AG04450 (cell line): ENCODE measurements around the gene ZNF213. TPM values are rescaled to one million over a fixed set of nuclear protein-coding genes. Genes with fewer than 3 reads are reported as not detected.
A peak's percentile ranks its signal among the peaks of the same experiment; 100 is the strongest.

Experiments
- CTCF ChIA-PET: fragments of 300-600, 350-600 bp; formaldehyde crosslinking; extraction: SDS; loops from one replicate; lab custom pipeline; 2022; ENCODE audit warnings: antibody characterized with exemption, inconsistent platforms; lab: Charles Lee
- POLR2A ChIA-PET: fragments of 350-600 bp; formaldehyde crosslinking; extraction: SDS; loops from one replicate; lab custom pipeline; 2021; ENCODE audit warnings: antibody characterized with exemption, inconsistent platforms; lab: Yijun Ruan, JAX
- DNase-seq: peaks from one replicate; pipeline ENCODE4 v3.0.0-alpha.2; 2011; ENCODE audit warnings: low read depth, low spot score
- H3K27ac ChIP-seq: one replicate; pipeline ENCODE4 v1.5.1; 2012; ENCODE audit warnings: low read depth, low read length, control low read depth
- H3K27me3 ChIP-seq: one replicate; pipeline ENCODE4 v1.6.0; 2012; ENCODE audit warnings: low read length; ENCODE audit not compliant: control insufficient read depth, insufficient read depth
- H3K4me3 ChIP-seq: 2 replicates; pipeline ENCODE4 v1.5.1; 2011; ENCODE audit warnings: mild to moderate bottlenecking, low read depth, low read length, control low read depth
- H3K9me3 ChIP-seq: 2 replicates; pipeline ENCODE4 v1.5.1; 2012; ENCODE audit warnings: low read length; ENCODE audit not compliant: control insufficient read depth, insufficient read depth
- polyA plus RNA-seq: library from polyadenylated mRNA; depleted of rRNA; stranded (reverse); fragments of >200 nt; gene quantifications from 2 replicates; pipeline ENCODE4 v1.2.3, GENCODE V29; 2011
- TF ChIP-seq, protein P1 (sequence below): IDR thresholded peaks from 2 replicates; pipeline ENCODE4 v1.5.1; 2011; ENCODE audit warnings: low read depth, low read length, control low read depth, inconsistent platforms

ZNF213 gene
- polyA plus RNA-seq, 1 experiment, result 0.47 TPM

DNA sequence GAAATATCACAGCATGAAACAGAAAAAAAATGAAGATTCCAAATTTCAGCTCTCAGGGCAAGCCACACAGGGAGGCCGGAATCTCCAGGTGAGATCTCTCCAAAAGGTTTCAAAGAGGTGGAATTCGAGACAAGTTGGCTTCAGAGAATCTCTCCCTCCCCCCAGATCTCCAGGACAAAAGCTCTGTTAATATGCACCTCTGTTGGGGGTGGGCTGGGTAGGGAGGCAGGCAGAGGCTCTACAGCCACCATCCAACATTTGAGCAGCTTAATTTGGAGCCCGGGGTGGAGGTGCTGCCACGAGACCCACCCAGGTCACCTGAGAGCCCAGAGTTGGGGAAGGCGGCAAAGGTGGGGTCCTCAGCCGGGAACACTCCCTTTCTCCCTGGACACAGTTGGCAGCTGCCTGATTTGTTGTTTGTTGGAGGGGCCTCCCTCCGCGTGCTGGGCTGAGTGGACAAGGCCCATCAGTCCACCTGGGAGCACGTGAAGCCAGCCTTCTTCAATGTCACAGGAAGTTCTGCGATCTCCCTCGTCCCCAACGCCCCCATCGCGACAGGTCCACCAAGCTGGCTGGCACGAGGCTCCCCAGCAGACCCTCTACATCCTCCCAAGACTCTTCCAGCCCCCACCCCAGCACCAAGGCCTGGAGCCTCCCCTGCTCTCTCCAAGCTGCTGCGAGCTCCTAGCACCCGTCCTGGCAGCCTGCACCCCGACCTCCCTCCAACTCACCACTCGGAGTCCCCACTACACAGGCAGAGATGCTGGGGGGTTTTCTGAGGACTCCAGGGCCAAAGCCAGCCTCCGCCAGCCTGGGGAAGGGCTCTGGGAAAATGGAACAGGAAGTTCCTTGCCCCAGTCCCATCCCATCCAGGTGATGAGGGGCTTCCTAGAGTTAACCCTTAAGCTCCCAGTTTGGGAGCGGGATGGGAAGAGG is 36.1 kb upstream of the ZNF213 start, which contains the start of gene ZSCAN10:
Gene ZSCAN10 (minus strand): TSS at position 836 of the 936 bp plus-strand sequence. CDS start 6,357 bp downstream, outside the sequence.
- Histone ChIP-seq H3K4me3 (peak within 1 kb of the TSS; percentile 41), H3K27ac (peak within 1 kb of the TSS; percentile 11), H3K27me3 (peaks cover 28% of the 10 kb centered on the region), H3K9me3 (no peaks in the 10 kb centered on the region; the same call in 1 of the 2 replicates)
- CTCF ChIA-PET, result interaction anchor here (0.7 to 1.8 kb wide), 2 partner anchors 31 to 360 kb away, joined by 3 to 8 read pairs; no protein-coding TSS in a partner anchor
- TF ChIP-seq, protein P1, sequence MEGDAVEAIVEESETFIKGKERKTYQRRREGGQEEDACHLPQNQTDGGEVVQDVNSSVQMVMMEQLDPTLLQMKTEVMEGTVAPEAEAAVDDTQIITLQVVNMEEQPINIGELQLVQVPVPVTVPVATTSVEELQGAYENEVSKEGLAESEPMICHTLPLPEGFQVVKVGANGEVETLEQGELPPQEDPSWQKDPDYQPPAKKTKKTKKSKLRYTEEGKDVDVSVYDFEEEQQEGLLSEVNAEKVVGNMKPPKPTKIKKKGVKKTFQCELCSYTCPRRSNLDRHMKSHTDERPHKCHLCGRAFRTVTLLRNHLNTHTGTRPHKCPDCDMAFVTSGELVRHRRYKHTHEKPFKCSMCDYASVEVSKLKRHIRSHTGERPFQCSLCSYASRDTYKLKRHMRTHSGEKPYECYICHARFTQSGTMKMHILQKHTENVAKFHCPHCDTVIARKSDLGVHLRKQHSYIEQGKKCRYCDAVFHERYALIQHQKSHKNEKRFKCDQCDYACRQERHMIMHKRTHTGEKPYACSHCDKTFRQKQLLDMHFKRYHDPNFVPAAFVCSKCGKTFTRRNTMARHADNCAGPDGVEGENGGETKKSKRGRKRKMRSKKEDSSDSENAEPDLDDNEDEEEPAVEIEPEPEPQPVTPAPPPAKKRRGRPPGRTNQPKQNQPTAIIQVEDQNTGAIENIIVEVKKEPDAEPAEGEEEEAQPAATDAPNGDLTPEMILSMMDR, result no peak
- no peak for DNase-seq
- POLR2A ChIA-PET, result interaction anchor here (0.7 kb wide), 1 partner anchor 15 kb away, joined by 4 read pairs; no protein-coding TSS in a partner anchor

DNA sequence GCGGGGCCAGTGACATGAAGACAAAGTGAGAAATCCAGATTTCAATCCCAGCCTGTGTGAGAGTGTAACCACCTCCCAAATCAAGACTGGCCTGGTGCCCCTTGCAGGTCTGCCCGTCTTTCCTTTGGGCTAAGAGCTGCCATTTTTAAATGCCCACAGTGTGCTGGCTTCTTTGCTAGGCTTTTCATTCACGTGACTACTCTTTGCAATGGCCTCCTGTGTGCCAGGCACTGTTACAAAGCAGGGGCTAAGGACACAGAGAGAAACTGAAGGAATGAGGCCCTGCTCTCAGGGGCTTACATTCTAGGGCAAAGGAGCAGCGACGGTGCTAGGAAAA is 35.5 kb upstream of the ZNF213 start:
- Histone ChIP-seq H3K4me3 (no peak overlapping the region), H3K9me3 (no peaks in the 10 kb centered on the region; the same call in 1 of the 2 replicates), H3K27ac (no peak overlapping the region), H3K27me3 (peaks cover 28% of the 10 kb centered on the region)
- TF ChIP-seq, protein P1, result no peak
- POLR2A ChIA-PET, result no interaction called here
- CTCF ChIA-PET, result interaction anchor here (1.0 to 1.8 kb wide), 2 partner anchors 30 kb away, joined by 3 to 8 read pairs; no protein-coding TSS in a partner anchor
- no peak for DNase-seq

DNA sequence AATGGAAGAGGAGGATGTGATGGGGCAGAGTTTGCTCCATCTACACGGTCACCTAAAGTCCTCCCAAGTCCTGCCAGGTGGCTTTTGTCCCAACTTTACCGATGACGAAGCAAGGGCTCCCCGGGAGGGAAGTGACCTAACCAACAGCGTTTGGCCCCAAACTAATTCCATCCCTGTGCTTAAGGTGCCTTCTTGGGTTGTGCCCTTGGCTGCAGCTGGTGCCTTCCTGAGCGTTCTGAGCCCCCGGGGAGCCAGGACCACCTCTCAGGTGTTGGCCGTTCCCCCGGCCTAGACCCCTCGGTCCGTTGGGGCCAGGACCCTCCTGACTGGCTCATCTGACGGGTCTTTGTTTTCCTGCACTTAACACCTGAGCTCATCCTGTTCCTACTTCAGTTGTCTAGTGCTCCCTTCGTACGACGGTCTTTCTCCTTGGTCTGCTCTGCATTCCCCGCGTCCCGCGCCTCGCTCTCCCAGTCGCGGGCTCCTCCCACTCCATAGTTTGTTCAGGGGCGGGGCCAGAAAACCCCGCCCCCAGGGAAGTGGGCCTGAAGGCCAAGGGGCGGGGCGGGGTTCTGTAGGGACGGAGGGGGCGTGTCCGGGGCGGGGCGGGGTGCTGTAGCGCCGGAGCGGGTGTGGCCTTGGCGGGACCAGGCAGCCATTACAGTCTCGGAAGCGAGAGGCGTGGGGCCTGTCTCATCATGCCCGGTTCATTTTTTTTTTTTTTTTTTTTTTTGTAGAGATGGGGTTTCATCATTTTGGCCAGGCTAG is 34.9 kb upstream of the ZNF213 start:
- DNase-seq, result peak; percentile 61
- Histone ChIP-seq H3K4me3 (peak overlapping the region; percentile 41), H3K27me3 (peaks cover 28% of the 10 kb centered on the region), H3K9me3 (no peaks in the 10 kb centered on the region; the same call in 1 of the 2 replicates), H3K27ac (peak overlapping the region; percentile 11)
- POLR2A ChIA-PET, result no interaction called here
- TF ChIP-seq, protein P1, result no peak
- CTCF ChIA-PET, result interaction anchor here (1.0 kb wide), 1 partner anchor 30 kb away, joined by 3 read pairs; no protein-coding TSS in a partner anchor

DNA sequence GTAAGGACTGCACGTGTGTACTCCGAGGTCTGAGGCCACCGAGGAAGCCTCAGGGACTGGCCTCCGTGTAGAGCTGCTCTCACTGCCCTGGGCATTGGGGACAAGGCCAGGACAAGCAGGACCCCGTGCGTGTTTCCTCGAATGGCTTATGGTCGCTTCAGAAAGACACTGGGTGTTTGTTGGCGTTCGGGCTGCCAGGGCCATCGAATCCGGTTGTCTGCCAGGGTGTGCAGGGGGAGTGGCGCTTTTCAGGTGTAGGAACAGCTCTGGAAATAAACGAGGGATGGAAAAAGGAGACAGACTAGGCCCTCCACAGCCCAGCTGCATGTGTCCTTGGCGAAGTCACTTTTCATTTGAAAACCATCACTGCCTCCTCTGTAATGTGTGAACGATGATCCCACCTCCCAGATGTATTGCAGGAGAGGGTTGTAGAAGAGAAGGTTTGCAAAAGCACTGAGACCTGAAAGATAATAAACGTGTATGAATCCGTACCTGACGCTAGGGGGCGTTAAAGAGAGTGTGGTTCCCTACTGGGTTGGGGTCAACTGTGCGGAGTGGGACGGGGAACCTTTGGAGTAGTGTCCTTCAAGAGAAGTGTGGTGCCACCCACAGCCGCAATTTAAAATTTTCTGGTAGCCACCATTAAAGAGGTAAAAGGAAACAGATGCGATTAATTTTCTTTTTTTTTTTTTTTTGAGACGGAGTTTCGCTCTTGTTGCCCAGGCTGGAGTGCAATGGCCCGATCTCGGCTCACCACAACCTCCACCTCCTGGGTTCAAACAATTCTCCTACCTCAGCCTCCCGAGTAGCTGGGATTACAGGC is 33.6 kb upstream of the ZNF213 start:
- H3K9me3 ChIP-seq, result no peaks in the 10 kb centered on the region; the same call in 1 of the 2 replicates
- POLR2A ChIA-PET, result interaction anchor here (0.7 to 1.0 kb wide), 2 partner anchors 28 to 191 kb away, joined by 3 to 6 read pairs; no protein-coding TSS in a partner anchor
- no peak overlapping the region for H3K4me3 ChIP-seq
- DNase-seq, result no peak
- peaks cover 28% of the 10 kb centered on the region for H3K27me3 ChIP-seq
- TF ChIP-seq, protein P1, result peak; percentile 53
- H3K27ac ChIP-seq, result no peak overlapping the region
- CTCF ChIA-PET, result interaction anchor here (0.9 to 2.2 kb wide), 4 partner anchors 9 to 70 kb away, joined by 4 to 9 read pairs (median 6); no protein-coding TSS in a partner anchor
